HEK293T (cell line): ENCODE data around the gene FBXW7.

Experiments used
- BHLHE40 ChIP-seq: fragments of 450-650 bp; IDR thresholded peaks from 2 replicates; pipeline ENCODE4 v1.6.1; 2016; ENCODE audit warnings: mild to moderate bottlenecking, moderate library complexity, borderline replicate concordance
- CTBP1 ChIP-seq: fragments of 450-650 bp; IDR thresholded peaks from 2 replicates; pipeline ENCODE4 v1.6.1; 2016; ENCODE audit warnings: borderline replicate concordance
- ELF4 ChIP-seq: fragments of 450-650 bp; IDR thresholded peaks from 2 replicates; pipeline ENCODE4 v1.6.1; 2017; ENCODE audit warnings: antibody characterized with exemption
- FOXA1 ChIP-seq: fragments of 450-650 bp; IDR thresholded peaks from 2 replicates; pipeline ENCODE4 v1.6.1; 2016; ENCODE audit warnings: mild to moderate bottlenecking
- FOXK2 ChIP-seq: fragments of 450-650 bp; IDR thresholded peaks from 2 replicates; pipeline ENCODE4 v1.6.1; 2016; ENCODE audit warnings: mild to moderate bottlenecking
- FOXM1 ChIP-seq: fragments of 450-650 bp; IDR thresholded peaks from 2 replicates; pipeline ENCODE4 v1.6.1; 2017; ENCODE audit warnings: mild to moderate bottlenecking, borderline replicate concordance
- HDGF ChIP-seq: fragments of 450-650 bp; IDR thresholded peaks from 2 replicates; pipeline ENCODE4 v1.6.1; 2017; ENCODE audit warnings: antibody characterized with exemption, borderline replicate concordance
- L3MBTL2 ChIP-seq: fragments of 450-650 bp; conservative IDR thresholded peaks from 2 replicates; pipeline ENCODE4 v1.6.1; 2016; ENCODE audit warnings: mild to moderate bottlenecking
- LEF1 ChIP-seq: fragments of 450-650 bp; IDR thresholded peaks from 2 replicates; pipeline ENCODE4 v1.6.1; 2017; ENCODE audit warnings: mild to moderate bottlenecking, borderline replicate concordance
- NFRKB ChIP-seq: fragments of 450-650 bp; IDR thresholded peaks from 2 replicates; pipeline ENCODE4 v1.6.1; 2016; ENCODE audit warnings: mild to moderate bottlenecking, moderate library complexity
- SP1 ChIP-seq: fragments of 450-650 bp; IDR thresholded peaks from 2 replicates; pipeline ENCODE4 v1.6.1; 2017
- SUZ12 ChIP-seq: fragments of 450-650 bp; IDR thresholded peaks from 2 replicates; pipeline ENCODE4 v1.6.1; 2016; ENCODE audit warnings: mild to moderate bottlenecking
- TARDBP ChIP-seq: fragments of 450-650 bp; IDR thresholded peaks from 2 replicates; pipeline ENCODE4 v1.6.1; 2016
- TF ChIP-seq, protein P1 (sequence below): fragments of 450-650 bp; IDR thresholded peaks from 2 replicates; pipeline ENCODE4 v1.6.1; 2016

DNA sequence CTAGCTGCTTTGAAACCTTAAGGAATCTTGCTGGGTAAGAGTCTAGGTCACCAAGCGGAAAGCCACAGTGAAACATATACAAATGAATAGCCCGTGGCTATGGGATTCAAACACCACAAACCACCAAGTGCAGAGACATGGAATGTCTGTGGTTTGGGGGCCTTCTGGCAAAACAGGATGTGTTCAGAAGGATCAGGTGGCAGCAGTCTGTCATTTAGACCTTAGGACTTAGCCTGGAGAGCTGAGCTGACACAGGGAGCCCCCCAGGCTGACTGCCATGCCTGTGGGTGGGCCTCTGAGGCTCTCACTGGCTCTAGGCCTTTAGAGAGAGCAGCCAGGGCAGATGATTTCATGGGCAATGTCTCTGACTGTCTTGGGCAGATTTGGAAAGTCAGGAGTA, 225.6 kb downstream of the FBXW7 start:
- TF ChIP-seq LEF1, result no peak
- TF ChIP-seq BHLHE40, result no peak
- no peak for TF ChIP-seq FOXM1
- TF ChIP-seq SP1, result no peak
- no peak for TF ChIP-seq HDGF
- no peak for TF ChIP-seq SUZ12
- TF ChIP-seq TARDBP, result no peak
- no peak for TF ChIP-seq ELF4
- no peak for TF ChIP-seq FOXA1
- TF ChIP-seq FOXK2, result no peak
- TF ChIP-seq L3MBTL2, result no peak
- no peak for TF ChIP-seq CTBP1
- no peak for TF ChIP-seq NFRKB
- TF ChIP-seq, protein P1, sequence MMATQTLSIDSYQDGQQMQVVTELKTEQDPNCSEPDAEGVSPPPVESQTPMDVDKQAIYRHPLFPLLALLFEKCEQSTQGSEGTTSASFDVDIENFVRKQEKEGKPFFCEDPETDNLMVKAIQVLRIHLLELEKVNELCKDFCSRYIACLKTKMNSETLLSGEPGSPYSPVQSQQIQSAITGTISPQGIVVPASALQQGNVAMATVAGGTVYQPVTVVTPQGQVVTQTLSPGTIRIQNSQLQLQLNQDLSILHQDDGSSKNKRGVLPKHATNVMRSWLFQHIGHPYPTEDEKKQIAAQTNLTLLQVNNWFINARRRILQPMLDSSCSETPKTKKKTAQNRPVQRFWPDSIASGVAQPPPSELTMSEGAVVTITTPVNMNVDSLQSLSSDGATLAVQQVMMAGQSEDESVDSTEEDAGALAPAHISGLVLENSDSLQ, result no peak
